HG03175 (cell line): ENCODE measurements around the gene IPMK.
"Not testable (repeated sequence)": the region's sequence is repeated elsewhere in the genome, so short reads cannot be mapped to it uniquely, and the experiment has no call there.

Experiments used
- ATAC-seq: cut with Tn5 transposase; IDR thresholded peaks from one replicate; pipeline ENCODE4 v1.9.1; 2021; ENCODE audit warnings: mild to moderate bottlenecking, moderate library complexity; ENCODE audit not compliant: unreplicated experiment

IPMK gene

GRCh38 chr10:58158806-58159205 is 108.9 kb downstream of the IPMK start:
- no peak for ATAC-seq

- ATAC-seq: no peak
Measured at GRCh38 chr10:58157076-58157766, 110.5 kb downstream of the IPMK start.

- ATAC-seq: not testable (repeated sequence)
Measured at GRCh38 chr10:58155941-58156340, 111.8 kb downstream of the IPMK start.

DNA sequence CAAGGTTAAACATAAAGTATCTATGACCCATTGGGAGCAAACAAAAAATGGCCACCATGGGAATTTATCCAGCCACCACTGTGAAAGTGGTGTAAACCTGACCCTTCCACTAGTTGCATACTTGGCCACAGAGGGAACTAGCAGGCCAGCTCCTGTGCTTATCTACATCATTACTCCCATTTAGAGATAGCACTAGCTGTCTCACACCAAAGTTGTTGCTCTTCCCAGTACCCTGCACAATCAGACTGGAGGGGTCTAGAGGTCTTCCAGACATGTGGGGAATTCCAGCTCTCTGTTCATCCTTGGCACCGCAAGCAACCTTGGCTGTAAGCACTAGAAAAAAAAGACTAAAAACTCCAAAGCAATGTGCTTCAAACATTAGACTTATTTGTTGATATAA is 113.9 kb downstream of the IPMK start:
- no peak for ATAC-seq

GRCh38 chr10:58152673-58153263 is 114.9 kb downstream of the IPMK start:
- ATAC-seq: peak; percentile 61

- no peak for ATAC-seq
Measured at GRCh38 chr10:58150290-58150689, 117.4 kb downstream of the IPMK start.

DNA sequence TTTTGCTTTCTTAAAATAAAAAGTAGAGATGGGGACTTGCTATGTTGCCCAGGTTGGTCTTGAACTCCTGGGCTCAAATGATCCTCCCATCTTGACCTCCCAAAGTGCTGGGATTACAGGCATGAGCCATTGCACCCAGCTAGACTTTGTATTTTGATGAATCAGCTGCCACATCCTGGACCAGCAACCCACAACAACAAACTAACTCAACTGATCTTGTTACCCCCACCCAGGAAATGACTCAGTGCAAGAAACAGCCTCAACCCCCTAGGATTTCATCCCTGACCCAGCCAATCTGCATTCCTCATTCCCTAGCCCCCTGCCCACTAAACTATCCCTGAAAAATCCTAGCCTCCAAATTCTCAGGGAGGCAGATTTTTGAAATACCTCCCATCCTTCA is 123.8 kb downstream of the IPMK start:
- no peak for ATAC-seq
